Stimulated activated naive CD8-positive, alpha-beta T cell treated with anti-CD3 and anti-CD28 coated beads, Interleukin-15, Interleukin-2, amounts not matched to agents 100 U/mL and 50 U/mL, for 24 hours (primary cell): ENCODE measurements around the gene SPNS1.
"Not testable (repeated sequence)": the region's sequence is repeated elsewhere in the genome, so short reads cannot be mapped to it uniquely, and the experiment has no call there.

Experiments used
- ATAC-seq: fragments of 150-1000 bp; cut with Tn5 transposase; one replicate; pipeline ENCODE4 v1.10.0; 2021
- DNase-seq: peaks from one replicate; pipeline ENCODE4 v3.0.0; 2021

SPNS1 gene

GRCh38 chr16:28974437-28975157 is at the start of gene SPNS1:
TSS of gene SPNS1 (plus strand) at chr16:28974778. CDS start at chr16:28975152, 374 bp downstream.
- DNase-seq, result peak; percentile 97
- peak; percentile 95 for ATAC-seq

- ATAC-seq (peak; percentile 75), DNase-seq (peak; percentile 88)
These were observed 49.0 kb upstream of the SPNS1 start for GRCh38 chr16:28925386-28926228.

GRCh38 chr16:28926284-28926683 is 48.3 kb upstream of the SPNS1 start:
- not testable (repeated sequence) for ATAC-seq, DNase-seq

DNA sequence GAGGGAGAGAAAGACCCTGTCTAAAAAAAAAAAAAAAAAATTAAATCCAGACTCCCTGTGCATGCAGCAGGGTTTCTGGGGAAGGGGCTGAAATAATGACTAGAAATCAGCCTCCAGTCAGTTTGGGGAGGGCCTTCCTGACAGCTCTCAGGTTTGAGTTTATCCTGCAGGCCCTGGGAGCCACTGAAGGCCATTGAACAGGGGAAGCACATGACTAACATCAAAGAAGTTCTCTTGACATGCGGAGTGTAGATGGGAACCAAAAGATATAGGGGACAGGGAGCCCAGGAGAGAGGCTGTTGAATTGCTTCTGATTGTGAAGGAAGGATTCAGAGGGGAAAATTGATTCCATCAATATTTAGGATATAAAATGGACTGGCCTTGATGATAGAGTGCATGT is 46.8 kb upstream of the SPNS1 start:
- no peak for ATAC-seq
- DNase-seq, result no peak

GRCh38 chr16:28930203-28930602 is 44.4 kb upstream of the SPNS1 start:
- DNase-seq, result no peak
- no peak for ATAC-seq

- DNase-seq, result peak; percentile 43
- ATAC-seq, result no peak
These were observed 43.9 kb upstream of the SPNS1 start for GRCh38 chr16:28930652-28931051.

GRCh38 chr16:28931801-28932225 is 42.8 kb upstream of the SPNS1 start, which contains the start of gene CD19:
TSS of gene CD19 (plus strand) at chr16:28931971. CDS start at chr16:28932001, 30 bp downstream.
- no peak for ATAC-seq
- DNase-seq, result peak; percentile 27

DNA sequence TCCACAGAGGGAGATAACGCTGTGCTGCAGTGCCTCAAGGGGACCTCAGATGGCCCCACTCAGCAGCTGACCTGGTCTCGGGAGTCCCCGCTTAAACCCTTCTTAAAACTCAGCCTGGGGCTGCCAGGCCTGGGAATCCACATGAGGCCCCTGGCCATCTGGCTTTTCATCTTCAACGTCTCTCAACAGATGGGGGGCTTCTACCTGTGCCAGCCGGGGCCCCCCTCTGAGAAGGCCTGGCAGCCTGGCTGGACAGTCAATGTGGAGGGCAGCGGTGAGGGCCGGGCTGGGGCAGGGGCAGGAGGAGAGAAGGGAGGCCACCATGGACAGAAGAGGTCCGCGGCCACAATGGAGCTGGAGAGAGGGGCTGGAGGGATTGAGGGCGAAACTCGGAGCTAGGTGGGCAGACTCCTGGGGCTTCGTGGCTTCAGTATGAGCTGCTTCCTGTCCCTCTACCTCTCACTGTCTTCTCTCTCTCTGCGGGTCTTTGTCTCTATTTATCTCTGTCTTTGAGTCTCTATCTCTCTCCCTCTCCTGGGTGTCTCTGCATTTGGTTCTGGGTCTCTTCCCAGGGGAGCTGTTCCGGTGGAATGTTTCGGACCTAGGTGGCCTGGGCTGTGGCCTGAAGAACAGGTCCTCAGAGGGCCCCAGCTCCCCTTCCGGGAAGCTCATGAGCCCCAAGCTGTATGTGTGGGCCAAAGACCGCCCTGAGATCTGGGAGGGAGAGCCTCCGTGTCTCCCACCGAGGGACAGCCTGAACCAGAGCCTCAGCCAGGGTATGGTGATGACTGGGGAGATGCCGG is 42.0 kb upstream of the SPNS1 start:
- DNase-seq (no peak), ATAC-seq (no peak)

DNA sequence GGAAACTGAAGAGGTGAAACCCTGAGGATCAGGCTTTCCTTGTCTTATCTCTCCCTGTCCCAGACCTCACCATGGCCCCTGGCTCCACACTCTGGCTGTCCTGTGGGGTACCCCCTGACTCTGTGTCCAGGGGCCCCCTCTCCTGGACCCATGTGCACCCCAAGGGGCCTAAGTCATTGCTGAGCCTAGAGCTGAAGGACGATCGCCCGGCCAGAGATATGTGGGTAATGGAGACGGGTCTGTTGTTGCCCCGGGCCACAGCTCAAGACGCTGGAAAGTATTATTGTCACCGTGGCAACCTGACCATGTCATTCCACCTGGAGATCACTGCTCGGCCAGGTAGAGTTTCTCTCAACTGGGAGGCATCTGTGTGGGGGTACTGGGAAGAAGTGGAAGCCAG is 41.4 kb upstream of the SPNS1 start:
- ATAC-seq, result no peak
- no peak for DNase-seq

DNA sequence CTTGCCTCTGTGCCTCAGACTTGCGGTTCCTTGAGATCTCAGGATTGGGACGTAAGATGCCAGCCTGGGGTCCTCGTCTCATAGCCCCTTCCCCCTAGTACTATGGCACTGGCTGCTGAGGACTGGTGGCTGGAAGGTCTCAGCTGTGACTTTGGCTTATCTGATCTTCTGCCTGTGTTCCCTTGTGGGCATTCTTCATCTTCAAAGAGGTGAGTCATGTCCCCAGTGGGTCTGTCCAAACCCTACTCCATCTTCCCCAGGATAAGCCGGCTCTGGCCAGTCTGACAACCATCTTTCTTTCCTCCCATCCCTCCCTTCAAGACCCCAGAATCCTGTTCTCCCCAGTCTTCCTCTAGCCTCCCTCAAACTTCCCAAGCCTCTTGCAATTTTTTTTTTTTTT is 39.2 kb upstream of the SPNS1 start:
- ATAC-seq, result no peak
- DNase-seq, result no peak

DNA sequence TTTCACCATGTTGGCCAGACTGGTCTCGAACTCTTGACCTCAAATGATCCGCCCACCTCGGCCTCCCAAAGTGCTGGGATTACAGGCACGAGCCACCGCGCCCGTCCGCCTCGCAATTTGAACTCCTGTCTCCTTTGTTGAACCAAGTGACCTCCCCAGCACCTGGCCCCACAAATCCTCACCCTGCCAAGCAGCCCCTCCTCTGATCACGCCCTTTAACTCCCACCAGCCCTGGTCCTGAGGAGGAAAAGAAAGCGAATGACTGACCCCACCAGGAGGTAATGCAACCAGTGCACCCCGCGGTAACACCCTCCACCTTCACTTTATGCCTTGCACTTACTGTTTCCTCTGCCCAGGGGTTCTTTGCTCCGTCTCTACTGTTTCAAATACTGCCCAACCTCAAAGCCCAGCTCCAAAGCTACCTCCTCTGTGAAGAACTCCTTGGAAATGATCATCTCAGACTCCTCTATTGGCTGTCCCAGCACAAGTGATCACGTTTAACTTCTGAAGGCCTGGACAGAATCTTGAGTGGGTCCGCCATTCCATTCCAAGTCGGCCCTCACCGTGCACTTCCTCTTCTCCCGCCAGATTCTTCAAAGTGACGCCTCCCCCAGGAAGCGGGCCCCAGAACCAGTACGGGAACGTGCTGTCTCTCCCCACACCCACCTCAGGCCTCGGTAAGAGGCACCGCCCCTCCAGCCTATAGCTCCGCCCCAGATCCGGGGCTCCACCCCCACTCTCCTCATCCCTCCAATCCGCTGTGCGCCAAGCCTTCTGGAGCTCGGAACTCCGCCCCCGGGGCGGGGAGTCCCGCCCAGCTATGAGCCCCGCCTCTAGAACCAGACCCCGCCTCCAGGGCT is 38.4 kb upstream of the SPNS1 start:
- DNase-seq, result peak; percentile 88
- ATAC-seq, result peak; percentile 99

DNA sequence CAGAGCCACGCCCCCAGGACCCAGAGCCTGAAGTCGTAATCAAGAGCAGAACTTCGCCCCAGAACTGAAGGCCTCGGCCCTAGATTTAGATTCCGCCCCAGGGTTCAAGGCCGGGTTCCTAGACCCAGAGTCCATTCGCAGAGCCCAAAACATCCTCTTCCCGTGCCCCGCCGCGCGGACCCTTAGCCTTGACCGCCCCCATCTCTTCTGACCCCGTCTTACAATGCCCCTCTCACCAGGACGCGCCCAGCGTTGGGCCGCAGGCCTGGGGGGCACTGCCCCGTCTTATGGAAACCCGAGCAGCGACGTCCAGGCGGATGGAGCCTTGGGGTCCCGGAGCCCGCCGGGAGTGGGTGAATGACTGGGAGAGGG is 37.8 kb upstream of the SPNS1 start:
- DNase-seq, result no peak

DNA sequence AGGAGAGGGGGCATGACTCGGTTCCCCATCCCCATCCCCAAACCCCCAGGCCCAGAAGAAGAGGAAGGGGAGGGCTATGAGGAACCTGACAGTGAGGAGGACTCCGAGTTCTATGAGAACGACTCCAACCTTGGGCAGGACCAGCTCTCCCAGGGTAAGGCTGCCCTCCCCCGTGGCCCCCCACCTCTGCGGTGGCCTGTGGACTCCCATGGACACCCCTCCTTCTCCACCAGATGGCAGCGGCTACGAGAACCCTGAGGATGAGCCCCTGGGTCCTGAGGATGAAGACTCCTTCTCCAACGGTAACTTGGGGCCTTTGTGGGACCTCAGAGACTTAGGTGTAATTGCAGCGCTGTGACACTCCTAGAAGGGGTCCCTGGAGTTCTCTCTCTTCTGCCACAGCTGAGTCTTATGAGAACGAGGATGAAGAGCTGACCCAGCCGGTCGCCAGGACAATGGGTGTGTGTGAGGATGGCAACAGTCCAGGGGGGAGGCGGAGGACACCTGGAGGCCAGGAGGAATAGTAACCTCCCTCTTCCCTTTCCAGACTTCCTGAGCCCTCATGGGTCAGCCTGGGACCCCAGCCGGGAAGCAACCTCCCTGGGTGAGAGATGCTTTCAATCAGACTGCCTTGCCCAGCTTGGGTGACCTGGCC is 37.2 kb upstream of the SPNS1 start:
- ATAC-seq, result no peak
- no peak for DNase-seq

More for the DNA sequence above, 37.8 kb upstream of the SPNS1 start:
- no peak for ATAC-seq

- no peak for ATAC-seq
These were observed 35.9 kb upstream of the SPNS1 start for GRCh38 chr16:28938721-28939120.

GRCh38 chr16:28939825-28940224 is 34.8 kb upstream of the SPNS1 start:
- not testable (repeated sequence) for ATAC-seq, DNase-seq

More at GRCh38 chr16:28938721-28939120, 35.9 kb upstream of the SPNS1 start:
- no peak for DNase-seq

DNA sequence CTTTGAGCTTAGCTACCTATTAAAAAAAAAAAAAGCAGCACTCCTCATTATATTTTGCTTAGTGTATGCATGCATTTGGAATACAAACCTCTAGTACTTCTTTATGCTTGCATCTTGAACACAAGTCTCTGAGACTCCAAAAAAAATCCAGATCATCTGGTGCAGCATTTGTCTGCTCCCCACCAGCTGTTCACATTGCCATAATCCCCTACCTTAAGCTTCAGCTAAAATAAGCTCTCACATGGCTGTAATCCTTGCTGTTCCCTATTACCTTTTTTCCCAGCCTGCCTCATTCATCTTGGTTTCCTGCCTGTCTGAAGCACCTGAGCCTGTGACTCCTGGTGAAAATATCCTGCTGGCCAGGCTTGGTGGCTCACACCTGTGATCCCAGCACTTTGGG is 31.3 kb upstream of the SPNS1 start:
- DNase-seq, result no peak
- ATAC-seq, result no peak

GRCh38 chr16:28946681-28947080 is 27.9 kb upstream of the SPNS1 start:
- DNase-seq (no peak), ATAC-seq (no peak)

GRCh38 chr16:28950648-28951409 is 23.7 kb upstream of the SPNS1 start, which contains the start of gene NFATC2IP:
TSS of gene NFATC2IP (plus strand) at chr16:28950937. CDS start at chr16:28951012, 75 bp downstream.
- ATAC-seq (peak; percentile 99), DNase-seq (peak; percentile 99)

DNA sequence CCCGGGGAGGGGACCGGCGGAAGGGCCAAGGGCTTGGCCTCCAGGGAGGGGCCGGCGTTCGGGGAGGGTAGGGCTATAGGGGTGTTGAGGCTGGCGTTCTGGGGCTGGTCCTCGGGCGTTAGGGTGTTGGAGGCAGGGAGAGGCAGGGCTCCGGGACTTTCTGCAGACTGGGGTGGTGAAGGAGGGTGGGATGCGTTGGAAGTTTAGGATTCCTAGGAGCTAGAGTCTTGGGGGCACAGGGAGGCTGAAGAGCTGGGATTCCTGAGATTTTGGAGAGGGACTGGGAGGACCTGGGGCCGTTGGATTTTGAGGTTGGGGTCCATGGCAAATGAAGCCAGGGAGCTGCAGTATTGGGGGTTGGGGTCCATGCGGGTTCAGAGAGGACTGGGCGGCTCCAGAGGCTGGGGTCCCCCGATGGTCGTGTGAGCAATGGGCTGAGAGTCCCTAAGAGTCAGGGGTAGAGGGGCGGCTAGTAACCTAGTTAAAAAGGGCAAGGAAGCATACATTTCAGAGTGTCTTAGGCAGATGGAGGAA is 23.1 kb upstream of the SPNS1 start:
- no peak for DNase-seq
- no peak for ATAC-seq

DNA sequence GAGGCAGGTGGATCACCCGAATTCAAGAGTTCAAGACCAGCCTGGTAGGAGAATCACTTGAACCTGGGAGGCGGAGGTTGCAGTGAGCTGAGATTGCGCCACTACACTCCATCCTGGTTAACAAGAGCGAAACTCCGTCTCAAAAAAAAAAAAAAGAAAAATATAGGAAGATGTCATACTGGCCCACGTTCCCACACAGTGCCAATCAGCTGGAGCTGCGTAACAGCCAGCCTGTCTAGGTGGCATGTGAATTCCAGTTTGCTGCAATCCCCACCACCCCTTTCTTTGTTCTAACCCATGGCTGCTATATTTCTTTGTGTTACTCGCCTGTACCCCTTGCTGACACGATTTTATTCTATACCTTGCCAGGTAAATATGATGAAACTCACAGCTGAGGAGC is 16.4 kb upstream of the SPNS1 start:
- ATAC-seq, result no peak
- no peak for DNase-seq
